ENCODE data around the gene JPH3. TPM values are rescaled to one million over a fixed set of nuclear protein-coding genes. Genes with fewer than 3 reads are reported as not detected.

Gene JPH3
- total RNA-seq, 6 experiments from 2014 or later, result 0.07 to 0.12 TPM; not detected in 4

DNA sequence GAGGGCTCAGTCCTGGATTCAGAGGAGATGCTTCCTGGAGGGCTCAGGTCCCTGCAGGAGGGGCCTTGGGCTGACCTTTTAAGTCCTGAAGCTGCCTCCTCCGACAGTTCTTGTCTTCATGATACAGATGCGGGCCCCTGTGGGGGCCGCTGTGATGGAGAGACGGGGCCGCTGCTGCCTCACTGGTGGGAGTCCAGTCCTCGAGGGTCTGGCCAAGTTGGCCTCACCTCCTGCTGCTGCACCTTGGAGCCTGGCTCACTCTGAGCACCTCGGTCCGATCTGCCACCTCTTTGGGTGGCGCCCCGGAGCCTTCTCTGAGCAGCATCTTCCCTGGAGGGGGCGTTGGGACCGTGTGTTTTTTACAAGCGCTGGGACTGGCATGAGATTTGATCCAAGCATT is 84.4 kb downstream of the JPH3 start:
- Histone ChIP-seq H3K27ac (no peak overlapping the region), H3K27me3 (no peaks in the 10 kb centered on the region), H3K4me1 (no peaks in the 10 kb centered on the region), H3K4me3 (no peak overlapping the region), H3K9me3 (no peaks in the 10 kb centered on the region), H3K36me3 (no peaks in the 10 kb centered on the region)
- TF ChIP-seq, protein P1, sequence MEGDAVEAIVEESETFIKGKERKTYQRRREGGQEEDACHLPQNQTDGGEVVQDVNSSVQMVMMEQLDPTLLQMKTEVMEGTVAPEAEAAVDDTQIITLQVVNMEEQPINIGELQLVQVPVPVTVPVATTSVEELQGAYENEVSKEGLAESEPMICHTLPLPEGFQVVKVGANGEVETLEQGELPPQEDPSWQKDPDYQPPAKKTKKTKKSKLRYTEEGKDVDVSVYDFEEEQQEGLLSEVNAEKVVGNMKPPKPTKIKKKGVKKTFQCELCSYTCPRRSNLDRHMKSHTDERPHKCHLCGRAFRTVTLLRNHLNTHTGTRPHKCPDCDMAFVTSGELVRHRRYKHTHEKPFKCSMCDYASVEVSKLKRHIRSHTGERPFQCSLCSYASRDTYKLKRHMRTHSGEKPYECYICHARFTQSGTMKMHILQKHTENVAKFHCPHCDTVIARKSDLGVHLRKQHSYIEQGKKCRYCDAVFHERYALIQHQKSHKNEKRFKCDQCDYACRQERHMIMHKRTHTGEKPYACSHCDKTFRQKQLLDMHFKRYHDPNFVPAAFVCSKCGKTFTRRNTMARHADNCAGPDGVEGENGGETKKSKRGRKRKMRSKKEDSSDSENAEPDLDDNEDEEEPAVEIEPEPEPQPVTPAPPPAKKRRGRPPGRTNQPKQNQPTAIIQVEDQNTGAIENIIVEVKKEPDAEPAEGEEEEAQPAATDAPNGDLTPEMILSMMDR (IDR thresholded peaks at IDR 0.05), result no peak
- no peak for TF ChIP-seq POLR2A (IDR thresholded peaks at IDR 0.05)
- 64% methylated on average over 7 of the region's 13 CpGs for WGBS (ENCODE audit: insufficient coverage, low coverage, low lambda C conversion rate, missing lambda C conversion rate)
- ATAC-seq (no peak), DNase-seq (no peak)
- intact Hi-C loops (cut with DNase I), result no loop called here

DNA sequence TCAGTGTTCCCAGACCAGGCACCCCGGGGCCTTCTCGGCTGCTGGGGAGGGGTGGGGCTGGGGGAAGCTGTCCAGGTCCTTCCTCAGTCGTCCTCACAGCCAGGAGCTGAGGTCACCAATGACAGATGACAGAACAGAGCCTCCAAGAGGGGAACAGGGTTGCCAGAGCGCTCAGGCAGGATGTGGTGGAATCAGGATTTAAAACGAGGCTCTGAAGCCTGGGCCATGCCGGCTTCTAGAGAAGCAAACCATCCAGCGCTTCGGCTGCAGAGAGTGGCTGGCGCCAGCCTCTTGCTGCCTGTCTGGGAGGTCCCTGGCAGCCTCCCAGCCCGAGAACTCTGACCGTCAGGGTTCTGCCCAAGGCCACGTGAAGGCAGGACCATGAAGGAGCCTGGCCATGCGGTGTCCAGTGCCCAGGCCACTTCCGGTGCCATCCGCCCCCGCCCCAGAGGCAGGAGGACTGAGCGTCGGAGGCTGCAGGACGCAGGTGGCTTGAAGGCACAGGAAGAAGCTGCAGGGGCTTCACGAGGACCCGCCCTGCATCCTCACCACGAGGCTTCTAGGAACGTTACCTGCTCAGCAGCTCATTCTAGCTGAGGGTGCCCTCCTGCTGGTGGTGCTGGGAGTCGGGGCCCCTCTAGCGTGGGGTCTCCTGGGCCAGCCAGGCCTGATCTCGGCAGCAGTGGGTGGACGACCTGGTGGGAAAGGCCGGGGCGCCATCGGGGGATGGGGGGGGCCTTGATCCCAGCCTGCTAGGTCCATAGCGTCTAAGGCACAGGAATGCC is 85.0 kb downstream of the JPH3 start:
- Histone ChIP-seq H3K4me3 (no peak overlapping the region), H3K9me3 (no peaks in the 10 kb centered on the region), H3K36me3 (no peaks in the 10 kb centered on the region), H3K4me1 (no peaks in the 10 kb centered on the region), H3K27me3 (no peaks in the 10 kb centered on the region), H3K27ac (no peak overlapping the region)
- TF ChIP-seq, protein P1 (IDR thresholded peaks at IDR 0.05), result no peak
- no peak for TF ChIP-seq POLR2A (IDR thresholded peaks at IDR 0.05)
- 45% methylated on average over 12 of the region's 31 CpGs for WGBS (ENCODE audit: insufficient coverage, low coverage, low lambda C conversion rate, missing lambda C conversion rate)
- ATAC-seq (no peak), DNase-seq (no peak)
- intact Hi-C loops (cut with DNase I), result no loop called here

DNA sequence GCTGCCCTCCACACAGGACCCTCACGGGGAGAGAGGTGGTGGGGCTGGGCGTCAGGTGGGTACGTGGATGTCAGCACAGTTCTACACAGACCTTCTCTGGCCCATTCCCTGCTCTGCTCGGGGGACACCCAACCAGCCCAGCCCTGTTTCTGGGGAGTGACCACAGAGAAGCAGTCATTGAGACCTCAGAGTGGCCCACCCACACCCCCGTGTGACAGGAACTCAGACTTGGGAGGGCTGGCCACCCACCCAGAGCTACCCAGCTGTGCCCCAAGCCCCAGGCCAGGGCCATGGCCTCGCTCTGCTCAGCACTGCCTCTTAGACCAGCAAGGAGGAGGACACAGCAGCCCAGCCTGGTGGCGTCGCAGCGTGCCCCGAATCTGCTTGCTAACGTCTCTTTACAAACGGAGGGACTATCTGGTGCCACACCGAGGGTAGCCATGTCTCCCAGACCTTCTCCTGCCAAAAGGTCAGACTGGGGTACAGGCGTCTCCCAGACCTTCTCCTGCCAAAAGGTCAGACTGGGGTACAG is 85.8 kb downstream of the JPH3 start:
- Histone ChIP-seq H3K27ac (no peak overlapping the region), H3K9me3 (no peaks in the 10 kb centered on the region), H3K4me3 (no peak overlapping the region), H3K4me1 (no peaks in the 10 kb centered on the region), H3K27me3 (no peaks in the 10 kb centered on the region), H3K36me3 (no peaks in the 10 kb centered on the region)
- no CpG with 5 or more reads among the region's 14 CpGs for WGBS (ENCODE audit: insufficient coverage, low coverage, low lambda C conversion rate, missing lambda C conversion rate)
- ATAC-seq, result no peak
- intact Hi-C loops (cut with DNase I), result no loop called here
- DNase-seq, result no peak
- TF ChIP-seq, protein P1 (IDR thresholded peaks at IDR 0.05), result no peak
- TF ChIP-seq POLR2A (IDR thresholded peaks at IDR 0.05), result no peak

DNA sequence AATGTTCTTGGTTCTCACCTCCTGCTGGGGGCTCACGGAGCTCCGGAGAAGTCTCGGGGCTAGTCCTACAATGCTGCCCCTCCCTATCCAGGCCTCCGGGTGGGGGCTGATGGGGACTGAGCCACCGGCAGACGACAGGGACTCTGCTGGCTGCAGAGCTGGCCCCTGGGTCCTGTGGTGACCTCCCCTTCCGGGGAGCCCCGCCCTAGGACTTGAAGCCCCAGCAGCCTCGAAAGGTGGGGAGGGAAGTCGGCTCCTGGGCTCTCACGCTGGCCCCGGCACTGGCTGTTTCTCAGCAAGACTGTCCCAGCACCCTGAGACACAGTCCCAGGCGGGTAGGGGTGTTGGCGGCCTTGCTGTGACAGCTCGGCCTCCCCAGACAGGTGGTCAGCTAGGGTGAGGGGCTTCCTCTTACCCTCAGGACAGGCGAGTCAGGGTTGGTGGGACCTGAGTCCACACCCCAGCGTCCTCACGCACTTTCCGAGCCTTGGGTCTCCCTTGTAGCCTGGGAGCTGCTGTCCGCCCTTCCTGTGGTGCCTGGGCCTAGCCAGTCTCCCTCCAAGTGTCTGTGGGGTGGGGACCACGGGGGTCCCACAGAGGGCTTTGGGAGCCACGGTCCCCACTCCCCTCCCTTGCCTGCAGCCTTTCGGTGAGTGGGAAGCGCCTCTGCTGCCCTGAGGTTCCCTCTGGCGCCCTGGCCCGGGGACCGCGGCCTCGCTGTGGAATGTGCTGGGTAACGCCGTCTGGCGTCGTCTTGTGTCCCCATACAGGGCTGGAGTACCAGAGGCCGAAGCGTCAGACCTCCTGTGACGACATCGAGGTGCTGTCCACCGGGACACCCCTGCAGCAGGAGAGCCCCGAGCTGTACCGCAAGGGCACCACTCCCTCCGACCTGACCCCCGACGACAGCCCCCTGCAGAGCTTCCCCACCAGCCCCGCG is 86.8 kb downstream of the JPH3 start:
- Histone ChIP-seq H3K9me3 (no peaks in the 10 kb centered on the region), H3K27me3 (no peaks in the 10 kb centered on the region), H3K27ac (no peak overlapping the region), H3K4me3 (no peak overlapping the region), H3K36me3 (no peaks in the 10 kb centered on the region), H3K4me1 (no peaks in the 10 kb centered on the region)
- WGBS (ENCODE audit: insufficient coverage, low coverage, low lambda C conversion rate, missing lambda C conversion rate), result 10% methylated on average over 2 of the region's 45 CpGs
- TF ChIP-seq POLR2A (IDR thresholded peaks at IDR 0.05), result no peak
- TF ChIP-seq, protein P1 (IDR thresholded peaks at IDR 0.05), result no peak
- intact Hi-C loops (cut with DNase I), result no loop called here
- no peak for ATAC-seq
- DNase-seq, result no peak
